Activated naive CD4-positive, alpha-beta T cell treated with Interleukin-2 at 50 U/mL for 16 hours (primary cell): ENCODE results near the gene DUSP7.

Experiments
- DNase-seq: peaks from one replicate; pipeline ENCODE4 v3.0.0-alpha.2; 2020

DUSP7 gene, protein sequence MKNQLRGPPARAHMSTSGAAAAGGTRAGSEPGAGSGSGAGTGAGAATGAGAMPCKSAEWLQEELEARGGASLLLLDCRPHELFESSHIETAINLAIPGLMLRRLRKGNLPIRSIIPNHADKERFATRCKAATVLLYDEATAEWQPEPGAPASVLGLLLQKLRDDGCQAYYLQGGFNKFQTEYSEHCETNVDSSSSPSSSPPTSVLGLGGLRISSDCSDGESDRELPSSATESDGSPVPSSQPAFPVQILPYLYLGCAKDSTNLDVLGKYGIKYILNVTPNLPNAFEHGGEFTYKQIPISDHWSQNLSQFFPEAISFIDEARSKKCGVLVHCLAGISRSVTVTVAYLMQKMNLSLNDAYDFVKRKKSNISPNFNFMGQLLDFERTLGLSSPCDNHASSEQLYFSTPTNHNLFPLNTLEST

DNA sequence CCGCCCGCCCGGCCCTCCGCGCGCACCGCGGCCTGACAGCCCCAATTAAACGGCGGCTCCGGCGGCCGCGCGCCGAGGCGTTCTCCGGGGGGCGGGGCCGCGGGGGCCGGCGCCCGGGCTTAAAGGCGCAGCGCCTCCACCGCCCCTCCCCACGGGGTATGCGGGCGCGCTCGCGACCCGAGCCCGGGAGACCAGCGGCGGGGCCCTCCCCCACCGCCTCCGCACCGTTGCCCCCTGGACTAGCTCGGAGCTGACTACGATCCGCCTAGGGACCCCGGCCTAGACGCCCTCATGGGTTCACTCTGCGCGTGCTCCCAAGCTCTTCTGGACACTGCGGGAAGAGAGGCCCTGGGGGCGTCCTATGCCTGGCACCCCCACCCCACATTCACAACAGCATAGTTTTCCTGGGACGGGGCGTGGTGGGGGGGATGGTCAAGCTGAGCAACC, at the start of gene DUSP7:
TSS of gene DUSP7 (minus strand) at position 51 of the 447 bp plus-strand sequence. CDS start 205 bp downstream, outside the sequence.
- DNase-seq: peak; percentile 76

DNA sequence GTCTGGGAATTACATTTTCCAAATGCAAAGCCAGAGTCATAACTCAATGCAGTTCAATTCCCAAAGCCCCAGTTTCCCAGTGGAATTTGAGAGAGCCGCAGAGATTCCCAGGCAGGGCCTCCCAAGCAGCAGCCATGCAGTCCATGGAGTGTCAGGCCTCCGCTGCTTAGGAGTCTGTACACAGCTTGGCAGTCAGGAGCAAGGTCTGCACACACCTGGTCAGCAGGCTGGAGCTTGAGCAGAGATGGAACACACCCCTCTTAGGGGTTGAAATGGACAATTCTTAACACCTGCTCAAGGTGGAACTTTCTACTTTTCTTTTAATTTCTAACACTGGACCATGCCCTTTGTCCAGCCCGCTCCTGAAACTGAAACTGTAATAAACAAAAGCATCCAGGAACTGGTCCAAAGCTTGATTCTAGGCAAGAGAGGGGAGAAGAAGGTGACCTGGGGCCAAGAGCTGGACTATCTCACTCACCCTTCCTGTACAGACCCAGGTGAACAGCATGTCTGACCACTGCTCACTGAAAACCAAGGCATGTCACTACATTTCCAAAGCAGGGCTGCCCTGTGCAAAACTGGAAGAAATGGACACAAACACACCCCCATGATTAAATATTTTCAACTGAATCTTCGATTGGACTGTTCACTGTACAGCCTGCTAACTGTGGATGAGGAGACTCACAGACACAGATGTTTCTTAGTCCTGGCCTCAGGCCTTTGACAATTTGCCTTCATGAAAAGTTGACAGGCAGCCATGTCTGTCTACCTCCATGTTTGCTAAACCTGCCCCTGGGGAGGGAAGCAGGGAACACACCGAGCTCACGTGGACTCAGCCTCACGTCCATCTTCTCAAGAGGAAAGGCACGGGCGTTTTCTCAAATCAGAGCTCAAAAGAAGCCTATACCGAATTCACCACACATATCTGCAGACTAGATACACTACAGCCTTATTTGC, 48.6 kb upstream of the DUSP7 start:
- no peak for DNase-seq

DNA sequence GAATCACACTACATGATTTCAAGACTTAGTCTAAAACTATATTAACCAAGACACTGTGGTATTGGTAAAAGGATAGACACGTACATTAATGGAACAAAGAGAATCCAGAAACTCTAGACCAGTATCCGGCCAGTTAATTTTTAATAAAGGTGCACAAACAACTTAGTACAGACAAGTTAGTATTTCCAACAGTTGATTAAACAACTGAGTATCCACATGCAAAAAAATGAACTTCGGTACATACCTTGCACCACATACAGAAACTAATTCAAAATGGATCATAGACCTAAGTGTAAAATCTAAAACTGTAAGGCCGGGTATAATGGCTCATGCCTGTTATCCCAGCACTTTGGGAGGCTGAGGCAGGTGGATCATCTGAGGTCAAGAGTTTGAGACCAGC, 46.6 kb upstream of the DUSP7 start:
- DNase-seq: no peak

DNA sequence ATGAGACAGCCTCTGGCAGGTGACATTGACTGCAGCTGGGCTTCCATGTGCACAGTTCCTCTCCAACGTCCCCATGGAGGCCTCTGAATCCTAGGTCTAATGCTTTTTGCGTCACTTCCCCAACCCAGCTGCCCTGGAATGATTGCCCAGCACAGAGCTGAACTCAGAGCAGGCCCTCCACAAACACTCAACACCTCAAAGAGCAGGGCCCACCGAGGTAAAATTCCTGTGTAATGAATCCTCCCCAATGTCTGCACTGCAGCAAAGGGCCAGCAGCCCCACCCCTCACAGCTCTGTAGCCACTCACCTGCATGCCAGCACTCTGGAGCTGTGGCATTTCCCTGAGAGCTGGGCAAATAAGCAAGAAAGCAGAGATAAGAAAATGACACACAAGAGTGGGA, 42.6 kb upstream of the DUSP7 start:
- DNase-seq: no peak

DNA sequence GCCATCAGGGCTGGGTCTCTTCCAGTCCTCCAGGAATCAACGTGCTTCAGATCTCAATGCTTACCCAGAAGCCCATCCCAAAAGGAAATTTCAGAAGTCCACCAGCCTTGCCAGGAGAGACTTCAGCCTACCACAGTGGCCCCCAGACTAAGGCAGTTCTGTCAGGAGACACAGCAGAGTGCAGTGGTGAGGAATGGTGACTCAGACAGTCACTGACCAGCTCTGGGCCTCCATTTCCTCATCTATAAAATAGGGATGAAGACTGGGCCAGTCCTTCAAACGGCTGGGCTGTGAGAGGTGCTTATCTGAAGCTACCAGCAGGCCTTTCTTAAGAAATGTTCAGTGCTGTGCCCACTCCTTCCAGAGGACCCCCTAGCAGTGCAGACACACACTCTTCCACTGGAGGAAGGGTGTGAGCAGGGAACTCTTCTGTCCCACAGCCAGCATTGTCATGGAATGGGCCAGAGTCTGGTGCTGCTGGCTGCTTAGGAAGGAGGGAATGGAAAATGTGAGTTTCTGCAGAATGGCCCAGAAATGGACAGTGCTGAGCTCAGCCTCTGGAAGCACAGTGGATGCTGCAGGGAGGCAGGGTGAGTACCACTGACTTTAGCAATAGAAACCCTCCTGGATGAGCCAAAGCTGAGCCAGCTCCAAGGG, 41.6 kb upstream of the DUSP7 start:
- DNase-seq: no peak

DNA sequence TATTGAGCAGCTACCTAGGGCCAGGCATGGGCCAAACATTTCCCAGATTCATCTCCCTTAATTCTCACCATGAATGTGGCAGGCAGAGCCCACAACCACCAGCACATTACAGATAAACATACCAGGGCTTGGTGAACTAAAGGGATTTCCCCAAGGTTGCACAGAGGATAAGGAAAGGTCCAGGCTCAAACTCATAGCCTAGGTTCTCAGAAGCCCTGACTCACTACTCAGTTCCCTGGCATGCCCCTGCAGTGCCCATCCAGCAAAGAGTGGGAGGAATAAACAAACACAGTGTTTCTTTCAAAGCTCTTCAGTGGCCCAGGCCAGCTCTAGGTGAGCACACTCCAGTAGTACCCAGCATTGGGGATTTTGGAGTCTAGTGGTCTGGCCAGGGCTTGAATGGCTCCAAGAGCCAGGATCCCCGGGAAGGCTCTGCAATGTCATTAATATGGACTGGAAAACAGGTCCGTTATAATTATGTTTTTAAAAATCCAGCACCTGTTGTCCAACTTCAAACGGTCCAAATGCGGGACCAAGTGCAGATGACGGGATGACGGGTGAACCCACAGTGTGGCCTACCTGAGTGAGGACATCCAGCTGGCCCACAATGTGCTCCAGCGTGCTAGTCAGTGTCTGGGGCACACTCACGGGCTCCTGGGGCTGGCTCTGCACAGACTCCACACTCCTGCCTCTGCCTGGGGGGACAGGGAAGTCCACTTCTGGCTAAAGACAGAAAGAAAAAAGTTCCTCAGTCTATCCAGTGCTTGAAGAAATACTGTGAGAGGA, 39.8 kb upstream of the DUSP7 start:
- DNase-seq: no peak

DNA sequence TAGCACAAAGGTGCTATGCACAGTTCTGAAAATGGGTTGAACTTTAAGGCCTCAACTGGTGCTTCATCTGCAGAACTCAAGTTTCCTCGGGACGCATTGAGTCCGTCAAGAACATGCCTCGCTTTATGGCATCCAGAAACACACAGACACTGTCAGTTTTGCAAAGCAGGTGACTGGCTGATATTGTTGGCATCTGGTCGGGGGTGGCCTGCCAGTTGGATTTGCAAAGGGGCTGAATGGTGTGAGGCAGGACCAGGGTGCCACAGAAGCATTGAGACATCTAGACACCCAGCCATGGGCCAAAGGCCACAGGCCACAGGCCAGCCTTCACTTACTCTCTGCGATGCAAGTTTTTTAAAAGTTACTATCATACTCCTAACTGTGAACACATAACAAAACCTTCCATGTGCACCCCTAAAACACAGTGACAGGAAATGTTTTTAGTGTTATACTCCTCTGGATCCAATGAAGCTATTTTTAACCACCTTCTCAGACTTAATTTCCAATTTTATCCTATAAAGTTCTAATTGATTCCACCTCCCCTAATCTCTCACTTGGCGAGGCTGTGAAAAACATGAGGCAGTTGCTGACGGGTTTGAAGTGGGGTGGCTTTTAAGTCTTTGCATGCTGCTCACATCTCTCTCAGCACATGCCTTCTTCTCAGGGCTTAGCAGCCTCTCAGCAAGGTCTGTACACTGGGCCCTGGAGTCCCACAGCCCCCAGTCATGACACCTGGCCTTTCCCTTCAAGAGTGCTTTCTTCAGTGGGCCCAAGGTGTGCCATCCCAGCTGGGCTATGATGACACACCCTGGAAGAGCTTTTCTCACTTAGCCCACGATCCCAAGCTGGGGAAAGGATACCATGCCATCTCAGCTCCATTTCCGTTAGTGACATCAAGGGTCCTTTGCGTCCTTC, 38.5 kb upstream of the DUSP7 start:
- DNase-seq: no peak

DNA sequence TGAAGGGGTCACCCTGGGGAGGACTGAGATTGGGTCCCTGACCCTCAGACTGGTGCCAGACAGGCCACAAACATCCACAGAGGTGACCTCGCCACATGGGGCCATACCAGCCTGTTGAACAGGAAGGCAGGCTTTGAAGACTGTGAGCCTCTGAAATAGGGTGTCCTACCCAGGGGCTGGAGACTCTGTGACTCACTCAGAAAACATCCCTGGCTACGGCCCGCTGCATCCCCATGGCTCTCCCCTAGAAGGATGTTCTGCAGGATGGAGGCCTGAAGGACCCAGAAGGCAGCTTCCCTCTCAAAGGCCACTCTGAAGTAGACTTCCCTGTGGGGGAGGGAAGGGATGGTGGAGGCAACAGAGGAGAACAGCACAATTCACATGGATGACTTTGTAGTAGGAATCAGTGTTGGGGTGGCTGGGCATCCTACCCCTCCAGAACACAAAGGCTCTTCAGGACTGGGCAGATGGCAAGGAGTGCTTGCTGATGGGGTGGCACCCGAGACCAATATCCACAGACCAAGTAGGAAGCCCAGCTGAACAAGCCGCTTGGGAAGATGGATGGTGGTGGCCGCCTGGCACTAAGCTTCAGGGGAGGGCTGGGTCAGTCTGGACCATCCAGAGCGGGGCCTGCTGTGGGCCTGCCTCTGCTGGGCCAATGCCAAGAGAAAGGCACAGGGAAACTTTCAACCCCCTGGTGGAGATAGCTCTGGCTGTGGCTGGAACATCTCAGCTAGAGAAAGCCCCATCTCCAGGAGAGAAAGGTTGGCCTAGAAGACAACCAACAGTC, 37.6 kb upstream of the DUSP7 start:
- DNase-seq: no peak

DNA sequence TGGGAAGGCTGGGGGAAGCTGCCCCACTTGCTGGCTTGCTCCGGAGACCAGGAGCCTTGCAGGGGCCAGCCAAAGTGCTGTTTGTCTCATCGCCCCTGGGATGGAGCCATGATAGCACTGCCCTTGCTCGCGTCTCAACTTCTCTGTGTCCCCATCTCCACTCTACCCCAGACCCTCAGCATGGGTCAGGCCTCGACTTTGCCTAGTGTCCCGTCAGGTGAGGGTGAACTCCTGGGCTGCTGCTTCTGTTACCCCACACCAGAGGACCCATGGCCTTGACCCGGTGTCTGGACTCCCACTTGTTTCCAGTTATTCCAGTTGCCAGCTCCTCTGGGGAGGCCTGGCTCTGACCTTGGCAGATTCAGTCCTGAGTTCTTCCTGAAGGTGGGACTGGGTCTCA, 36.5 kb upstream of the DUSP7 start:
- no peak for DNase-seq

DNA sequence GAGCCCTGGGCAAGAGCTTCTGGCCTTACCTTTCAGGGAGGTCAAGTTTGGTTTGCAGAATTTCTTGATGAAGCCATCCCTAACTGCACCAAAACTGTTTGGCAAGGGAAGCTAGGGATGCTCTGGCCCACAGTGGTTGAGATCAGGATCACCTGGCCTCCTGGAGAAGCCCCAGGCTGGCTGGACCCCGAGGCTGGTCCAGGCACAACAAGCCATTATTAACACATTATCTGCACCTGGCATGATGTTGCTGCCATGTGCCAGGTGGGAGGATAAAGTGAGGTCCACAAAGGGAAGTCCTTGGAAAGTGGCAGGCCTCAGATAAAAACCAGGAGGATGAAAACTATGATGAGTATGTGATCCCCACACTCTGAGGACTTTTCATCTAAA, 35.9 kb upstream of the DUSP7 start:
- DNase-seq: no peak

DNA sequence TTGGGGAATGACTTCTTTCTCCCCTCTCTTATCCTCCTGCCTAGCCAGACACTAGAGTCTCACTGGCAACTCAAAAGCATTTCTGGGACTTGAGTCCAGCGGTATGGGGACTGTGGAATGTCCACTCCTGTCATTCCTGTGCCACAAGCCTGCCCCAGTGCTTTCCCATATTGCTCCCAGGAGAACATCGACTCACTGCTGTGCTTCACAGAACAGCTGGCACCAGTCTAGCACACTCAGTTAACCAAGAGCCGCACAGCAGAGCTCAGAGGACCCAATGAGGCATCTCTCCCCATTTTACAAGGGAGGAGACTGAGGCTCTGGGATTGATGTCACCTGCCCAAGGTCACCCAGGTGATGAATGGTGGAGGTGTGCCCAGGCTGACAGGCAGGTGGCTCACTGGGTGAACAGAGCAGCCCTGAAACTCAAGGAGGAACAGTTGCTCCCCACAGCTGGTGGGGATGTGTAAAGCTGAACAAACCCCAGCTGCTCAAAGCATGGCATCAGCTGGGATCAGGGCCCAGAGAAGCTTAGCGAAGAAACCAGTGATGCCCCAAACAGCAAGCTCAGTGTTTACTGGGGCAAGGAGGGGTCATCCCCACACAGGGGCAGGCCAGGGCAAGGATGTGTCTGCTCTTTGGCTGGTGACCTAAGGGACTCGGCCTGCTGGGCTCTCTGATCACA, 35.4 kb upstream of the DUSP7 start:
- DNase-seq: no peak

DNA sequence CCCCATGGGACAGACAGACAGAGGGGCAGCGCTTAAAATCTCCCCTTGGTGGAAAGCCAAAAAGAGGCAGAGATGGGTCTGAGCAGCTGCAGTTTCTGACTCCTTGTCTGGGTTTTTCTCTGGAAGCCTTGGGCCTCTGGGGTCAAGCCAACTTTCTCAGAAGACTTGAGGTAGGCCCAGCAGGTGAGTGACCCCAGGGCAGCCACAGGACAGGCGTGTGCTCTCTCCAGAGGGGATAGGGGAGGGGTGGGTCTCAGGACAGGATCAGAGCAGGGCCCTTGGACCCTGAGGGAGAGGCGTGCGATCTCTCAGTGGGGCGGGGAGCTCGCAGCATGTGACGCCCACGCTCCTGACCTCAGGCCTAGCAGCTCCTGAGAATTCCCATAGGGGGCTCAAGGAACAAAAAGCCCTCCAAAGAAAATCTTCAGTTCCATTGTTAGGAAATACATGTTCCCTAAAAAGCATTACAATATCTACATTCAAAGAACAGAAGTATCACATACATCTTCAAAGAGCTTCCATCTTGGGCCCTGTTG, 34.6 kb upstream of the DUSP7 start:
- no peak for DNase-seq

DNA sequence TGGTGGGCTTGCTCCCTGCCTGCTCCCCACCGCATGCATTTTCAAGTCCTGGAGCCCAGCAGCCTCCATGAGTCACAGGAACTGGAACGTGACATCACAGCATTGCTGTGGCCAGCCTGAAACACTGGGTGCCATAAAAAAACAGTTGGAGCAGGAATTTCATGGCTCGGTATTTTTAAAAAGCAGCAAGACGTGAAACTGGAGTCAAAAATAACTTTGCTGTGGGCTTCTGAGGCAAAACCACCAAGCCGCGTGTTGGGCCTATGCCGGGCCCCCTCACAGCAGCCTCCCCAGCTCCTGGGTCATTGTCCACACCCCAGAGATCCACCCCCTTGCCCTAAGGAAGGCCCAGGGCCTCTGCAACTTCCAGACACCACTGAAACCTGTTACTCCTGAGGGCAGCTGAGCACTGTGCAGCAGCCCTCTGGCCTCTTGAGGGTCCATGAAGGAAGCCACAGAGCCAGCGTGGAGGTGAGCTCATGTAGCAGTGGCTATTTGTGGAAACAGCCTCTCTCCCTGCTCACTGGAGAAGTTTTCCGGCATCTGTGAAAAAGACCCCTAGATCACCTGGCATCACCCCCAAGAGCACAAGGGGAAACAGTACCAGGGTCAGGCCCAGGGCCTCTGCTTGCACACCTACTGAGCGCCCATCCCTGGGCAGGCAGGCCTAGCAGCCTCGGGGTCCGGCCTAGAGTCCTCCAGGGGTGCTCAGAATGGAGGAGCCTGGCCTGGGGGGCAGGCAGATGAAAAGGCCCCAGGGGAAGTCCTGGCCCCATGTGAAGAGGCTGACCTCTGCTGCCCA, 34.0 kb upstream of the DUSP7 start:
- no peak for DNase-seq

DNA sequence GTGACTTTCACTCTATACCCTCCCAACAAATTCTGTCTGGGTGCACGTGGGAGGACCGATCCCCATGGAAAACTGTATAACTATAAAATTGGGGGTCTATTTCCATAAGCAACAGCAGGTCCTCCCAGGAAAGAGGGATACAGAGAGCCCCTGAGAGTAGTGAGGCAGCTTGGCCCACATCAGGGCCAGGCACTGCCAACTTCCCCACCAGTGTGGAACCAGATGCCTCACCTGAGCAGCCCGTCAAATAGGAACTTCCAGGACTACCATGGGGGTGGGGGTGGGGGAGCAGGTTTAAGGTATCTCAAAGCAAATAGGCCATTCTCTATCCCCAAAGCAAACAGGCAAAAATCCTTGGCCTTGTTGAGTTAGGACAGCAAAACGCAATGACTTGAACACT, 33.3 kb upstream of the DUSP7 start:
- DNase-seq: no peak

DNA sequence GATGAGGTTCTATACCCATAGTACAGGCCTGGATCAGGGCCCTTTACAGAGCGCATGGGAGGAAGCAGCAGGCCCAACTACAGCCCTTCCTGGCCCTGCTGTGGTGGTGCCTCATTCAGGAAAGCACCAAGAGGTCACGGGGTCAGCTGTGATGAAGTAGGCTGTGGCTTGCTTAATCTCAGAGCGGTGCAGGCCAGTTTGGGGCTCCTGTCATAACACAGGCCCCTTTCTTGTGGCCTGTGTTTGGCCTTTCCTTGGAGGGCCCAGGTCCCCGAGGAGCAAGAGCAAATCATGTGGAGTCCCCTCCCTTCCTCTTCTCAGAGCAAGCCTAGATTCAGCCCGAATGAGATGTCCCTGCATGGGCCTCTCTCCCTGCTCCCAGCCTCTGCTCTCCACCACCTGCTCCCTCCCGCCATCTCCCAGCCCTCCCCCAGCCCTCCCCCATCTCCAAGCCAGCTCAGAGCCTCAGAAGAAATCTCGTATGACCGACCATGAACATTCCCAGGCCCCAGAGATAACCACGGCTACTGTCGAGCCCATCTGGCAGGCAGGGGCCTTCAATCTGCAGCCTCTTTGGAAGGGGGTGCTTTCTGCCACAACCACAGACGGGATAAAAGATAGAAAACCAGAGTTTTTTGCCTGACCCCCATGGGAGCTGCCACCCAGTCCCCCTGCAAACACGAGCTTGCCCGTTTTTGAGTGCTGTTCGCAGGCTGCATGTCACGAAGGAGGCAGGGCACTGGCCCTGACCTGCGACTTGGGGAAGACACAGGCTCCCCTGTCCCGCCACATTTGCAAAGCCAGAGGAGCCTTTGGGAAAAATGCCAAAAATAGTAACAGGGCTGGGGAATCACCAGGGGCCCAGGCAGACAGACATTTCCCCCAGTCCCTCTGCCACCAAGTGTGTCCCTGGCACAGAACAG, 32.3 kb upstream of the DUSP7 start:
- DNase-seq: no peak

DNA sequence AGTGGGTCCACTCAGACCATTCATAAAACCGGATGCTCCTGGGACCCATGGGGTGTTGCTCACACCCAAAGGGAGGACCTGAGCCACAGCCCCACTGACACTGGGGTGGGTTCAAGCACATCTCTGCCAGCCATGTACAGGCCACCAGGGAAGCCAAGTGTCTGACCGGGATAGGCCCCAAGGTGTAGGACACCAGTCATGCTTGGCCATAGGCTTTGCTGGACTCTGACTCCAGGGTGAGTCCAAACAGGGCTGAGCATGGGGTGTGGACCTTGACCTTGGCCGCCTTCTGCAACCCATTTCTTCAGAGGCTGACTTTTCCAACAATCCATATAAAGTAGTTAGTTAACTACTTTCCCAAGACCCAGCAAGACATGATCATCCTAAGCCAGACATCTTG, 31.4 kb upstream of the DUSP7 start:
- DNase-seq: no peak

DNA sequence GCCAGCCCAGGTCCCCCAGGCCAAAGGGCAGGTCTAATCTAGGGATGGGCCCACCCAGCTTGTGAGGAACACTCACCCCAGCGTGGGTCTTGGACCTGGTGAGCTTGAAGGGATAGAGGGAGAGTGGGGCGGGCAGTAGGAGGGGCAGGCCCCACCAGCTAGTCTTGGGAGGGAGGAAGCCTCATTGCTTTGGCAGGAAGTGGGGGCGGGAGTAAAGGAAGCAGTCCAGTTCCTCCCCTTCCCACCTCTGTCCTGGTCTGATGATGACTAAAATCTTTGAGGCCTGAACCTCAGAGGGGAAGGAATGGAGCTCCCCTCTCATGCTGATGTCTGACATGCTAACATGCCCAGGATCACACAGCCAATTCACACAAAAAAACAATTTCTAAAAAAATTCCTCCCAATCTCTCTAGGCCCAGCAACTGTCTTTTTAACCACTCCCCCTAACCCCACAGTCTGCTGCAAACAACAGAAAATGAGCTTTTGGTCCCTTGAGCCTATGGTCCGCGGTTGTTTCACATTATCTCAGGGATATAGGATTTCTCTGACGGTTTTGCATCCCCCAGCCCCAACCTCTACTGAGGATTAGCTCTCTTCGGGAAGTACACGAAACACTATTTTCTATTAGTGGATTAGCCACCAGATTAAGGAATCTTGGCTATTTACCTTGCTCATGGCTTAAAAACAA, 30.7 kb upstream of the DUSP7 start:
- DNase-seq: no peak
